Breast epithelium (tissue), 4 donors: ENCODE measurements around the gene SSTR3. TPM values are rescaled to one million over a fixed set of nuclear protein-coding genes. Genes with fewer than 3 reads are reported as not detected.

ENCODE experiments used
- DNase-seq, 2 donors: peaks; one replicate each; pipeline ENCODE4 v3.0.0-alpha.2; 2019; ENCODE audit warnings: low spot score in 2 of 2
- H3K27ac ChIP-seq, 2 donors: fragments of 200-600 bp; sonication (generic) in 1 of 2; one replicate each; pipeline ENCODE4 v1.5.1; 2016 to 2019; ENCODE audit warnings: mild to moderate bottlenecking in 1 of 2
- H3K27me3 ChIP-seq, 2 donors: fragments of 200-600 bp; sonication (generic) in 1 of 2; one replicate each; pipeline versions ENCODE4 v1.5.1 to v1.6.0; 2017 to 2019; ENCODE audit warnings: control low read depth in 1 of 2, mild to moderate bottlenecking in 1 of 2
- H3K36me3 ChIP-seq: fragments of 200-600 bp; one replicate; pipeline ENCODE4 v1.5.1; 2019
- H3K4me1 ChIP-seq, 2 donors: fragments of 200-600 bp; sonication (generic); one replicate each; pipeline ENCODE4 v1.5.1; 2016 to 2019; ENCODE audit warnings: control low read depth in 1 of 2
- H3K4me3 ChIP-seq, 3 donors: fragments of 200-600 bp; sonication (generic); 1 replicate in 2 of 3; 2 replicates in 1 of 3; pipeline ENCODE4 v1.5.1; 2016 to 2019; ENCODE audit warnings: mild to moderate bottlenecking in 3 of 3, moderate library complexity in 2 of 3
- H3K9me3 ChIP-seq, 2 donors: fragments of 200-600 bp; sonication (generic) in 1 of 2; one replicate each; pipeline ENCODE4 v1.5.1; 2016 to 2019; ENCODE audit warnings: control low read depth in 1 of 2
- POLR2A ChIP-seq: fragments of 450-650 bp; IDR thresholded peaks from one replicate; pipeline ENCODE4 v1.6.1; 2016; ENCODE audit warnings: antibody characterized with exemption, mild to moderate bottlenecking, moderate library complexity
- POLR2AphosphoS5 ChIP-seq, 3 donors: sonication (generic); formaldehyde crosslinking; IDR thresholded peaks; one replicate each; pipeline ENCODE4 v1.6.1; 2017; ENCODE audit warnings: antibody characterized with exemption in 3 of 3
- intact Hi-C: fragments of 100-400 bp; cut with DNase I; formaldehyde crosslinking; loops from one replicate; pipeline ENCODE4 v1.15.1; 2023; ENCODE audit warnings: low total_unique reads
- total RNA-seq, 3 donors: library from RNA; depleted of rRNA; stranded (reverse); fragments of >200 nt; gene quantifications; one replicate each; pipeline ENCODE4 v1.1.0, GENCODE V29; 2016
- TF ChIP-seq, protein P1 (sequence below), 3 donors: fragments of 450-650 bp; IDR thresholded peaks; one replicate each; pipeline ENCODE4 v1.5.1; 2016 to 2017; ENCODE audit warnings: antibody characterized with exemption in 3 of 3, mild to moderate bottlenecking in 3 of 3, moderate library complexity in 3 of 3

Gene SSTR3
- total RNA-seq, 3 donors from 2014 or later, result not detected

DNA sequence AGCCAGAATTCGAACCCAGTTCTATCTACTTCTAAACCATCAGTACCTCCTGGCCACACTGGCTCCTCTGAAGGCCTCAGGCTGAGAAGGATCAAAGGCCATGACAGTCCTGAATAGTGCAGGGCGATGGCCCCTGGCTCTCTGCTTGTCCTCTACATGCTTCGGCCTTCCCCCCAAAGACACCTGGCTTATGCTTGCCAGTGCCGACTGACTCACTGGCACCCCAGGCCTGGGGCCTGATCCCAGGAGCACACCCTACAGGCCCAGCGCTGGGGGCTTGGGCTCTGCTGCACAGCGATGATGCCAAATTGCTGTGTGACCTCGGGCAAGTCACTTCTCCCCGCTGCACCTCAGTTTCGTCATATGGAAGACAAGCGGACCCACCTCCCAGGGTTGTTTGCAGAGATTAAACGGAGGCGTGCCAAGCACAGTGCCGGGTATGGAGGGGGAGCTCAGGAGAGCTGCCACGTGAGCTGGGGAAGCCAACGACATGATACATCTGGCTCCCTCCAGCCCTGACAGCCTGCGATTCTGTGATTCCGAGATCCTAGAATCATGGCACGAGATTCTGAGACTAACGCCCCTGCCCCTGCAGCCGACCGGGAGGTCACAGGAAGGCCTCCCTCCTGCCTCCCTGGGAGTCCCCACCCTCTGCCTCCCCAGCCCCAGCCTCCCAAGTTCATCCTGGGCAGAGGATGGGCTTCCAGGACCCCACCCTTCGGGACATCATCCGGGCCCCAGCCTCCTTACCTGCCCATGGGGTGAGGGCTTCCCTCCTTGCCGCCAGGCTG lies 1.0 kb downstream of the SSTR3 start:
- Histone ChIP-seq H3K4me1 (no peaks in the 10 kb centered on the region), H3K4me3 (no peak overlapping the region), H3K27me3 (no peaks in the 10 kb centered on the region), H3K9me3 (no peaks in the 10 kb centered on the region), H3K36me3 (no peaks in the 10 kb centered on the region), H3K27ac (no peak overlapping the region)
- intact Hi-C loops, result no loop called here
- TF ChIP-seq POLR2A (no peak), POLR2AphosphoS5 (IDR thresholded peaks at IDR 0.05) (no peak)
- TF ChIP-seq, protein P1, sequence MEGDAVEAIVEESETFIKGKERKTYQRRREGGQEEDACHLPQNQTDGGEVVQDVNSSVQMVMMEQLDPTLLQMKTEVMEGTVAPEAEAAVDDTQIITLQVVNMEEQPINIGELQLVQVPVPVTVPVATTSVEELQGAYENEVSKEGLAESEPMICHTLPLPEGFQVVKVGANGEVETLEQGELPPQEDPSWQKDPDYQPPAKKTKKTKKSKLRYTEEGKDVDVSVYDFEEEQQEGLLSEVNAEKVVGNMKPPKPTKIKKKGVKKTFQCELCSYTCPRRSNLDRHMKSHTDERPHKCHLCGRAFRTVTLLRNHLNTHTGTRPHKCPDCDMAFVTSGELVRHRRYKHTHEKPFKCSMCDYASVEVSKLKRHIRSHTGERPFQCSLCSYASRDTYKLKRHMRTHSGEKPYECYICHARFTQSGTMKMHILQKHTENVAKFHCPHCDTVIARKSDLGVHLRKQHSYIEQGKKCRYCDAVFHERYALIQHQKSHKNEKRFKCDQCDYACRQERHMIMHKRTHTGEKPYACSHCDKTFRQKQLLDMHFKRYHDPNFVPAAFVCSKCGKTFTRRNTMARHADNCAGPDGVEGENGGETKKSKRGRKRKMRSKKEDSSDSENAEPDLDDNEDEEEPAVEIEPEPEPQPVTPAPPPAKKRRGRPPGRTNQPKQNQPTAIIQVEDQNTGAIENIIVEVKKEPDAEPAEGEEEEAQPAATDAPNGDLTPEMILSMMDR (IDR thresholded peaks at IDR 0.05), result no peak
- DNase-seq, result no peak

DNA sequence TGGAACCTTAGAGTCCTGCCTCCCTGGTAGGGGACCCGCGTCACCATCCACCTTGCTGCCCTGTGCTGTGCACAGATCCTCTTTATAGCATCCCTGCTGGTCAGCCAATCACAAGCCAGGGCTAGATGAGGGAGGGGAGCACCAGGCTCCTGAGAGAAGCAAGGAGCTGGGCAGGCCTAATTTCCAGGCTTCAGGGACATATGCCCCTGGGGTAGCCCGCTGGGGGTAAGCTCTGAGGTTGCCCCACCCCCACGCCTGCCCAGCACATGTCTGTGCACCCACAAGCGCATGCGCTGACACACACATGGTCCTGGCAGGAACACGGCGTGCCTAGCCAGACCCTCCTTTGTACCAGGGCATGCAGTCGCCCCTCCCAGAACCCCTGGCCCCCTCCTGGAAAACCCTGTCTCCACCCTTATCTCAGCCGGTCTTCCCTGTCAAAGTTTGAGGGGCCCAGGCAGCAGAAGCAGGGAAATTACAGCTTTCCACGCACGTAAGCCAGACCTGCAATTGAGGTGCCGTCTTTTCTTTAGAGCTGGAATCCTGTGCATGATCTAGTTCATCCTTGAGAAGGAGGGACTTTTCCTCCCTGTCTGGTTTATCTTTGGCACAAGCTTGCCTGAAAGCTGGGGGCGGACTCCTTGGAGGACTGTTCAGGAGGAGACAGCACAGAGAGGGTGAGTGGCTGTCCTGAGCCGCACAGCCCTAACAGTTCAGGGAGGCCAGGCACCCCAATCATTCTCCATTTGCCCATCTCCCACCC lies 2.1 kb downstream of the SSTR3 start:
- intact Hi-C loops, result no loop called here
- no peak for DNase-seq
- TF ChIP-seq, protein P1 (IDR thresholded peaks at IDR 0.05), result no peak
- TF ChIP-seq POLR2AphosphoS5 (IDR thresholded peaks at IDR 0.05) (no peak), POLR2A (no peak)

DNA sequence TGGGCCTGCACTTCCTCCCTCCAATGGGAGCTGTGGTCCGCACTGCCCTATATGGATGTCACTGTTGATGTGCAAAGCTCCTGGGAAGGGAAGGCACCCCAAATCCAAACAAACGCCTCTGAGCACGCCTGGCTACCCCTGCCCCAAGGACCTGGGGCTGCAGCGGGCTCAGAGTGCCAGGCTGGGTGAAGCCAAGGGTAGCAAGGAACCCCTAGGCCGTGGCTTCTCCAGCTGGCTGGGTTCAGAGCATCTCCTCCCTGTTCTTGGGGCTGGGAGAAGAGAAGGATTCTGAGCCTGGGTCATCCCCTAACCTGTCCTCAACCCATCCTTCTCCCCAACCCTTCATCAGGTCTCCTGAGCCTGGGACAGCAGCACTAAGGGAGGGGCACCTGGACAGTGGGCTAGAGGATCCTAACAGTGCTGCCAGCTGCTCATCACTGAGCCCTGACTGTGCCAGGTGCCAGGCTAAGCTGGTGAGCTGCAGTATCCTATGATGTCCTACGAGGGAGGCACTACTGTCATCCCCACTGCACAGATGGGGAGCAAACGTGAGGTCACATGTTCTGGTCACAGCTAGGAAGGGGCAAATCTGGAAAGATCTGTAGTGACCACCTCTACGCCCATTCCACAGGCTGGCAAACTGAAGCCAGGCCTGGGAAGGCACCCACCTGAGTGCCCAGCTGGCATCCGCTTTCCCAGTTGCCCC lies 3.0 kb downstream of the SSTR3 start:
- no peaks in the 10 kb centered on the region for H3K27me3 ChIP-seq
- no peak overlapping the region for H3K4me3 ChIP-seq
- no peaks in the 10 kb centered on the region for H3K9me3 ChIP-seq
- intact Hi-C loops, result no loop called here
- H3K27ac ChIP-seq, result no peak overlapping the region
- no peak for DNase-seq
- no peaks in the 10 kb centered on the region for H3K36me3 ChIP-seq
- TF ChIP-seq POLR2AphosphoS5 (IDR thresholded peaks at IDR 0.05) (no peak), POLR2A (no peak)
- TF ChIP-seq, protein P1 (IDR thresholded peaks at IDR 0.05), result no peak
- no peaks in the 10 kb centered on the region for H3K4me1 ChIP-seq

More for the DNA sequence above, 2.1 kb downstream of the SSTR3 start:
- no peak overlapping the region for H3K27ac ChIP-seq
- H3K27me3 ChIP-seq, result no peaks in the 10 kb centered on the region
- no peaks in the 10 kb centered on the region for H3K4me1 ChIP-seq
- H3K9me3 ChIP-seq, result no peaks in the 10 kb centered on the region
- H3K36me3 ChIP-seq, result no peaks in the 10 kb centered on the region
- H3K4me3 ChIP-seq, result no peak overlapping the region

DNA sequence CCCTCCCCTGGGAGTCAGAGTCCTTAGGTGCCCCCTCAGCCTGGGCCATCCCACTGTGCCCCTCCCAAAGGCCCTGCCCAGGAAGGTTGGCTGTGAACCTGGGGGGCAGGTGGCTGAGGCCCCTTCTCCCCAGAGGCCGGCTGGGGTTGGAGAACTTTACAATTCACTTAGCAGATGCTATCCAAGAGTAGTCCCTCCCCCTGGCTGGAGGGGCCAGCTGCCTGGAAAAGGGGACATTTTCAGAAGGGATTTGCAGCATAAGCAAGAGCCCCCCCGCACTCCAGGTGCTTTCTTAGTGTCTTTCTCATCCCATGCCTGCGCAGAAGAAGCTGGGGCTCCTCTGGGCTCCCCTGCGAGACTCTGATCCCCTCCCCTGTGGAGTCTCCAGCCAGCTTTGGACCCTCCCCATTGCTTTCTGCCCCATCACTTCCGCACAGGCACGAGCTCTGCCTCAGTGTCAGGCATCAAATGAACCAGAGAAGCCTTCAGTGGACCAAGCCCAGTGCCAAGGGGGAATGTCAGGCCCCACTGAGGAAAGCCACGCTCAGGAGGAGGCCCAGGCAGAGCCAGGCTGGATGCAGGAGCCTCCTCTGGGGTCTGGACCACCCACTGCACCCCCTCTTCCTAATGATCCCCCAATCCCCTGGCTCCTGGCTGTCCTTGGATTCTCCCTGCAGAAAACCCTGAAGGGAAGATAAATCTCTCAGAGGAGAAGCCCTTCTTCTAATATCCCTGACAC lies 3.7 kb downstream of the SSTR3 start:
- H3K4me1 ChIP-seq, result no peaks in the 10 kb centered on the region
- TF ChIP-seq, protein P1 (IDR thresholded peaks at IDR 0.05), result no peak
- TF ChIP-seq POLR2A (no peak), POLR2AphosphoS5 (IDR thresholded peaks at IDR 0.05) (no peak)
- peak in 1 of 2 donors; percentile 34 for DNase-seq
- no peak overlapping the region for H3K4me3 ChIP-seq
- H3K36me3 ChIP-seq, result no peaks in the 10 kb centered on the region
- no peaks in the 10 kb centered on the region for H3K27me3 ChIP-seq
- no peak overlapping the region for H3K27ac ChIP-seq
- intact Hi-C loops, result no loop called here
- no peaks in the 10 kb centered on the region for H3K9me3 ChIP-seq
